ENCODE measurements around the gene USH2A.
"Not testable (repeated sequence)": the region's sequence is repeated elsewhere in the genome, so short reads cannot be mapped to it uniquely, and the experiment has no call there.

USH2A gene

DNA sequence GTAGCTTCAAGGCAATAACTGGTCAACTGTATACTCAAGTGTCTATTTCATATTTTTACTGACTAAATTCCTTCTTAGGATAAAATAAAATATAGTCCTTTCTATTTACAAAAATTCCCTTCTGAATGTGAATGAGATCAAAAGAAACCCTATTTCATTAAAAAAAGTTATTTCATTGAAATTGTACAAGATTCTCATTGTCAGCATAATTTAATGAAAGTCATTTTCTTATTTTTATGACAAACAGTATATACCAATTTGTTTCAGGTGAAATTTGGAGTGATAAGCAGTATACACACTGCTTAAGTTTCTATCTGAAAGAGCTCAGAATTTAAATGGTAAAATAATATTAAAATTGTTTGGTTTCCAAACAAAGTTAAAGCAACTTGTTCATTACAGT, 269.2 kb downstream of the USH2A start:
- in situ Hi-C loops (cut with MboI; ENCODE audit: low sequenced_read_pairs) = no loop called here
- Histone ChIP-seq H3K4me3 (no peak overlapping the region), H3K27me3 (ENCODE audit: low read depth) (no peaks in the 10 kb centered on the region), H3K4me1 (no peaks in the 10 kb centered on the region), H3K9me3 (no peaks in the 10 kb centered on the region), H3K36me3 (replicated peaks) (no peaks in the 10 kb centered on the region)
- no peak for DNase-seq (ENCODE audit: low spot score in 2 of 2)

DNA sequence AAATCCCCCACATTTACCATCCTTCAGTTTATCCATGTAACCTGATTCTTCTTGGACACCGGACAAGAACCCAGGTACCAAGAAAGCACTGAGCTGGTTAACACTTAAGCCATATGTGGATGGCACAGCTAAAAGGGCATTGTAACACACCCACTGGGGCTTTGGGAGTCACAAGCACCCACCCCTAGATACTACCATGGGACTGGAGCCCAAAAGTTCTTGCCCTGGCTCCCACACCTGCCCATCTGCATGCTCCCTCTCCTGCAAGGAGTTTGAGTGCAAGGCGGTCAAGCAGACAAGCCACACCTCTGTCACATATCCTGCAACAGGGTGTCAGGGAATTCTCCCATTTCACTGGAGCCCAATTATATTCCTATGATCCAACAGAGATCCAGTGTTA, 270.1 kb downstream of the USH2A start:
- in situ Hi-C loops (cut with MboI; ENCODE audit: low sequenced_read_pairs) = no loop called here
- H3K4me1 ChIP-seq = no peaks in the 10 kb centered on the region
- no peak overlapping the region for H3K4me3 ChIP-seq
- H3K36me3 ChIP-seq (replicated peaks) = no peaks in the 10 kb centered on the region
- no peak for DNase-seq (ENCODE audit: low spot score in 2 of 2)
- H3K27me3 ChIP-seq (ENCODE audit: low read depth) = no peaks in the 10 kb centered on the region
- no peaks in the 10 kb centered on the region for H3K9me3 ChIP-seq

DNA sequence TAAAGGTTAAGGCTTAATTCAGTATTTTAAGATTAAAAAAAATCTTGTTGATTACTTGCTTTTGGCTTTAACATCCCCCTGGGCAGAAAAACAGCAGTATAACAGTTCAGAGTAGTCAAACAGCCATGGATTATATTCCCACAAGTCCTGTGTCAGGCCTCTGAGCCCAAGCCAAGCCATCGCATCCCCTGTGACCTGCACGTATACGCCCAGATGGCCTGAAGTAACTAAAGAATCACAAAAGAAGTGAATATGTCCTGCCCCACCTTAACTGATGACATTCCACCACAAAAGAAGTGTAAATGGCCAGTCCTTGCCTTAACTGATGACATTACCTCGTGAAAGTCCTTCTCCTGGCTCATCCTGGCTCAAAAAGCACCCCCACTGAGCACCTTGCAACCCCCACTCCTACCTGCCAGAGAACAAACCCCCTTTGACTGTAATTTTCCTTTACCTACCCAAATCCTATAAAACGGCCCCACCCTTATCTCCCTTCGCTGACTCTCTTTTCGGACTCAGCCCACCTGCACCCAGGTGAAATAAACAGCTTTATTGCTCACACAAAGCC, 277.7 kb downstream of the USH2A start:
- in situ Hi-C loops (cut with MboI; ENCODE audit: low sequenced_read_pairs); H3K4me3 ChIP-seq; H3K27me3 ChIP-seq (ENCODE audit: low read depth); H3K9me3 ChIP-seq; DNase-seq (ENCODE audit: low spot score in 2 of 2); H3K36me3 ChIP-seq (replicated peaks): not testable (repeated sequence)
- peaks cover 30% of the 10 kb centered on the region for H3K4me1 ChIP-seq

DNA sequence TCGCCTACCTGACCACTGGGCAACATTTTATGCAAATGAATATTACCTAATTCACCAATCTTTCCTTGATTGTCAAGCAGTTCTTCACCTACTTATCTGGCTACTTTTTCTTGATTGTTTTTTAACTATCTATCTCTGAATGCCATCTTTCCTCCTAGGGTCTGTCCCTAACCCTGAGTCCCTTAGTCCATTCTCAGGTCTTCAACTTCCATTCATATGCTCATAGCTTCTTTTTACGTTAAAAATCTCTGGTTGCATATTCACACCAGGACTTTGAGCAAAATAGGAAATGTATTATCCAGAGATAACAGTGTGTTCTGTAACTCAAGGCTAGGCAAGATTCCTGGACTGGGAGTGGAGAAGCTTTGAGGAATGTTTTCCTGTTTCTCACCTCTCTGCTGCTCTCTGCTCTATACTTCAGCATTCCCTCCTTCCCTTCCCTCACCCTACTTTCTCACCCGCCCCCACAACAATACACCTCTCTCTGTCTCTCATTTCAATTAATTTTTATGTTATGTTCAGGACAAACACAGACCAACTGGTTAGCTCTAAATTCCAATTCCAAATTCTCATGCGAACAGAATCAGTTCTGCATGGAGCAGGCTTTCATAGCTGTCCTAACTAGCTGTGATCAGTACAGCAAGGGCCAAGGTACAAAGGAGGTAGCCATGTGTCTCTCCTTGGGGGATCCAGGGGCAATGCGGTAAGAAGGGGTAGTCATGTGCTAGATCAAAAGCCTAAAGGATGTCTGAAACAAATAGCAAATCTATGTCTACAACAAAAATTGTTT, 278.4 kb downstream of the USH2A start:
- DNase-seq (ENCODE audit: low spot score in 2 of 2) = no peak
- in situ Hi-C loops (cut with MboI; ENCODE audit: low sequenced_read_pairs) = no loop called here
- no peak overlapping the region for H3K4me3 ChIP-seq

DNA sequence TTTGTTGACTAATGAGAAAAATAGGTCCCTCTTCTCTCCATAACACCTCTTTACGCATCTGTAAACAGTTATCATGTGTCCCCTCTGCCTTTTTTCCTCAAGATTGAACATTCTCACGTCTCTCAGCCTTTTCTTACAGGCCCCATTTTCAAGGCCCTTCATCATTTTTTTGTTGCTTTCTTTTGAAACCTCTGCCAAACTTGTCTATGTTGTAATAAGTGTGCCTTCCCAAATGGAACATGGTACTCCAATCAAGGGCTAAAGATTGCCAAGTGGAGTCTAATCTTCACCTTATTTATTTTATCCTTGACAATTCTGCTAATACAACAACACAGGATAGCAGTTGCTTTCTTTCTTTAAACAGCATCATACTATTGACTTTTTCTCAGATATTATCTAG, 280.3 kb downstream of the USH2A start:
- Histone ChIP-seq H3K4me1 (peaks cover 32% of the 10 kb centered on the region), H3K9me3 (no peaks in the 10 kb centered on the region), H3K36me3 (replicated peaks) (no peaks in the 10 kb centered on the region), H3K4me3 (no peak overlapping the region), H3K27me3 (ENCODE audit: low read depth) (no peaks in the 10 kb centered on the region)
- no peak for DNase-seq (ENCODE audit: low spot score in 2 of 2)
- in situ Hi-C loops (cut with MboI; ENCODE audit: low sequenced_read_pairs) = no loop called here

More for the DNA sequence above, 278.4 kb downstream of the USH2A start:
- Histone ChIP-seq H3K4me1 (peaks cover 32% of the 10 kb centered on the region), H3K36me3 (replicated peaks) (no peaks in the 10 kb centered on the region), H3K27me3 (ENCODE audit: low read depth) (no peaks in the 10 kb centered on the region), H3K9me3 (no peaks in the 10 kb centered on the region)

DNA sequence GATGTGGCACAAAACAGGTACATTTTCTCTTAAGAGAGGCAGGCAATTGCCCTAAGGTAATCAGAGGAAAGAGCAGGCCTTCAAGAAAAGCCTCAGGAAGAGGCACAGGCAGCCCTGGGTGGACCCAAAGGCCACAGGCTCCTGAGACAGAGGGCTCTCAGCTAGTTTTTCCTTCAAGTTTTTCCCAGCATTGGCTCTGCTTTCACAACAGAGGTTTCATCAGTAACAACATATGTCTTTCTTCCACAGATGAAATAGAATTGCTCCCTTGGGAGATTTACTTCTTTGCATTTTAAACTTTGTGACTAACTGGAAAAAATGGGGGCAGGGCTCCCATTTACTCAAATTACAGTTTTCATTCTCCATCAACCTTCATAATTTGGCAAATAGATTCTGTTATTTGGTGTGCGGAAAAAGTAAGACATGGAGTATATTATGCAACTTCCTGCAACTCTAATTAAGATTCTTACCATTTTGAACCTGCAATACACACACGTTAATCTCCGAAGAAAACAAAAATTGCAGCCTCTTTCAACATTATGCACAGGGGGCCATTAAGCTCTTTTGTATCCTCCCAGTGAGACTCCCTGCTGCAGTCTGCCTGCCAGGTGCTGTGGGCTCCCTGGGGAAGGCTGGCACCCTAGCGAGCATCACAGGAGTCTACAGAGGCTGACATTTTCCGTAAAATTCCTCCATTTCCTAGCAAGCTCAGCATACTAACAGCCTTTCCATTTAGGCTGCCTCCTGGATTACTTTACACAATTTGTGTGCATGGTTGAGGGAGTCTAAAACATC, 282.3 kb downstream of the USH2A start:
- in situ Hi-C loops (cut with MboI; ENCODE audit: low sequenced_read_pairs) = no loop called here
- Histone ChIP-seq H3K27me3 (ENCODE audit: low read depth) (no peaks in the 10 kb centered on the region), H3K4me1 (peaks cover 35% of the 10 kb centered on the region), H3K9me3 (no peaks in the 10 kb centered on the region), H3K4me3 (no peak overlapping the region), H3K36me3 (replicated peaks) (no peaks in the 10 kb centered on the region)
- peak; percentile 39 to 57 for DNase-seq (ENCODE audit: low spot score in 2 of 2)

DNA sequence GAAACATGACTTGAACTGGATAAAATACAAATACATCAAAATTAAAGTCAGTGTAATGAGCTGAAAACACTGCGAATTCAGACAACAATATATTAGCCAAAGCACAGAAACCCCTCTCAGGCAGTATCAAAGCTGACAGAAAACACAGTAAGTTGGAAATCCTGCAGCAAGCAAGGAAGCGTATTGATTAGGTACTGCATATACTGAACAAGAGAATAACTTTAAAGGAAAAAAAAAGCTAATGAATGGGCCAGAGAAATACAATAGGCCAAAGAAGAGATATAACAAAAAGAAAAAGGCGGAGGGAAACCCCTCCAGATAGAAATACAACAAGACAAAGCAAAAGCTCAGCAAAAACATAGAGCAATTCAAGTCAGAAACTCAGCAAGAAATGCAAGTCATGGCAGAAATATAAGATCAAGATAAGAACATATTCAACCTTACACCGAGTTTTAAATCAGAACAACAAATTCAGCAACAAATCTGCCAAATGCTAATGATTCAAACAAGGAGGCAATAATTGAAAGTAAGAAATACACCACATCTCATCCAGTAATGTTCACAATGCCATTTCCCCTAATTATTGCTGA, 299.0 kb downstream of the USH2A start:
- Histone ChIP-seq H3K27me3 (ENCODE audit: low read depth) (no peaks in the 10 kb centered on the region), H3K4me3 (no peak overlapping the region), H3K9me3 (no peaks in the 10 kb centered on the region), H3K36me3 (replicated peaks) (no peaks in the 10 kb centered on the region), H3K4me1 (no peaks in the 10 kb centered on the region; the same call in 1 of the 2 replicates)
- in situ Hi-C loops (cut with MboI; ENCODE audit: low sequenced_read_pairs) = no loop called here
- DNase-seq (ENCODE audit: low spot score in 2 of 2) = no peak

DNA sequence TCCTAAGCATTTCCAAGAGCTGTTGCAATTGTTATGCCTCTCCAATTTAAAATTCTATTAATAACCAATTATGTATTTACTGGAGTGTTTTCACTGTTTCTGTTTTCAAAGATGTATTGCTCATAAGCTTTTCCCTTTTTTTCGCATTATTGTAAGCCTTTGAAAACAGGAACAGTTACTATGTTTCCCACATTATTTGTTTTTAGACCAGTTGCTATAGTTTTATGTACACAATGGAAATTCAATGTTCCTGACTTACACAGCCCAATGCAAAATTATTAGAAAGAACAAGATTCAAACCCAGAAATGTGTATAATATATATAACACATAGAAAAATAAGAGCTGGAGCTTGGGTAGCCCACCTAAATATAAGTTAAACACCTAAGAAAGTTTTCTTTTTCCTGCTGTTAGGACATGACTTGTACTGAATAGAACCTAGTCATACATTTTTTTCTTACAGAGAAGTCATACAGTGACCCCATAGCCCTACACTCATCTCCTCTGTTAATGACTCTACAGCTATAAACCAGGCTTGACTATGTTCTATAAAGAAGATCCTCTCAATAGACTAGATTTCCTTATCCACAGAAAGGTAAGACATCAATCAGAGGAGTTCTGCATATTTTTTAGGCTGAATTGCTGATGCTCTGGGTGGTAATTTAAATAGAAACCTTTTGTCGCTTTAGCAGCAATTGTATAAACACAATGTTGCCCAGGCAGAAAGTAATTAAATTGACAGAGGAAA, 299.6 kb downstream of the USH2A start:
- no peaks in the 10 kb centered on the region for H3K36me3 ChIP-seq (replicated peaks)
- no peaks in the 10 kb centered on the region for H3K27me3 ChIP-seq (ENCODE audit: low read depth)
- no peaks in the 10 kb centered on the region for H3K9me3 ChIP-seq
- no peaks in the 10 kb centered on the region; the same call in 1 of the 2 replicates for H3K4me1 ChIP-seq
- H3K4me3 ChIP-seq = no peak overlapping the region
- DNase-seq (ENCODE audit: low spot score in 2 of 2) = no peak
- in situ Hi-C loops (cut with MboI; ENCODE audit: low sequenced_read_pairs) = no loop called here

DNA sequence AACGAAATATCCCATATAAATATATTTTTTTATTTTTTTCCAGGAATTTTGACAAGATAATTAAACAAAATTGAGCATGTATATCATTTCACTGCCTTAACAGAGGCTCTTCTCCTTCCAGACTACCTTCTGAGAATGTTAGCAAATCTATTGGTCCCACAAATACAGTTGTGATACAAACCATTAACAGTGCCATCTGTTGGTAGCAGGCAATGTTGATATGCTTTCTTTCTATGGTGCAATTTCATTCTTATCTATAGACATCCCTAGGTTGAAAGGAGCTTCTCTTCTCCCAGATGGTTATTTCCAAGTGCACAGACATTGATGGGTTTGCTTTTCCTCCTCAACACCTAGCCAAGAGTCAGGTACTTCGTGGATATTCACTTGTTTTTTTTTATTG, 303.6 kb downstream of the USH2A start:
- Histone ChIP-seq H3K4me3 (no peak overlapping the region), H3K27me3 (ENCODE audit: low read depth) (no peaks in the 10 kb centered on the region), H3K9me3 (no peaks in the 10 kb centered on the region), H3K4me1 (peaks cover 2% of the 10 kb centered on the region), H3K36me3 (replicated peaks) (no peaks in the 10 kb centered on the region)
- DNase-seq (ENCODE audit: low spot score in 2 of 2) = no peak
- in situ Hi-C loops (cut with MboI; ENCODE audit: low sequenced_read_pairs) = no loop called here

DNA sequence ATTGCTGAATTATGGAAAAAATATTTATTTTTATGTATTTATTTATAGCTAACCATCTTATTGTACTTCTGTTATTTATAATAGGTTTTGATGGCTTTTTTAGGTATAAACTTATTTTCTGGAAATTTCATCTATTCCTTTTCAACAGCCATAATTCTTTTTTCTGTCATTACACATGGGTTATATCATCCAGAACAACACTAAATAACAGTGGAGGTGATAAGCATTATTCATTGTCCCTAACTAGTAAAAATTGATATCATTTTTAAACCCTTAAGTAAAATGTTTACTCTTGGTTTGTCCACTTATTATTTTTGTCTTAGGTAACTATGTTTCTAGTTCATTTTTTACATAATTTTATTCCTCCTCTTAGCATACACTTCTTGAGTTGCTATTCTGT, 309.1 kb downstream of the USH2A start:
- H3K27me3 ChIP-seq (ENCODE audit: low read depth) = no peaks in the 10 kb centered on the region
- H3K9me3 ChIP-seq = no peaks in the 10 kb centered on the region
- no peak overlapping the region for H3K4me3 ChIP-seq
- H3K36me3 ChIP-seq (replicated peaks) = no peaks in the 10 kb centered on the region
- DNase-seq (ENCODE audit: low spot score in 2 of 2) = no peak
- peaks cover 6% of the 10 kb centered on the region; the same call in 1 of the 2 replicates for H3K4me1 ChIP-seq
- in situ Hi-C loops (cut with MboI; ENCODE audit: low sequenced_read_pairs) = no loop called here

DNA sequence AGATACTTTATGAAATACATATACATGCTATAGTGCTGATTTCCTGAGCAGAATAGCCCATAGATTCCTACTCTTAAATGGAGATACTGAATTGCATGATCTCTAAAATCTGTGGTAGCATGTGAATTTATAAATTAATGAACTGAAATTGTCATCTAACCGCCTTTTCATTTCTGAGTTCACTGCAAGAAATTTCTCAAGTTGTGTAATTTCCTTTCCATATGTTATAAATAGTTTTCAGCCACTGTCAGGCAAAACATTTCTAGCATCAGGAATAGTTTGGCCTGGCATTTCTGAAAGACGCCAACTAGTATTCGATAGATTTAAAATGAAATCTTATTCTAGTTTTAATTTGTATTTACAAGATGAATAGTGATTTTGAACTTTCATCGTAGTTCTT, 310.1 kb downstream of the USH2A start:
- DNase-seq (ENCODE audit: low spot score in 2 of 2) = no peak
- peaks cover 6% of the 10 kb centered on the region; the same call in 1 of the 2 replicates for H3K4me1 ChIP-seq
- no peaks in the 10 kb centered on the region for H3K27me3 ChIP-seq (ENCODE audit: low read depth)
- no peaks in the 10 kb centered on the region for H3K36me3 ChIP-seq (replicated peaks)
- H3K9me3 ChIP-seq = no peaks in the 10 kb centered on the region
- in situ Hi-C loops (cut with MboI; ENCODE audit: low sequenced_read_pairs) = no loop called here
- no peak overlapping the region for H3K4me3 ChIP-seq

DNA sequence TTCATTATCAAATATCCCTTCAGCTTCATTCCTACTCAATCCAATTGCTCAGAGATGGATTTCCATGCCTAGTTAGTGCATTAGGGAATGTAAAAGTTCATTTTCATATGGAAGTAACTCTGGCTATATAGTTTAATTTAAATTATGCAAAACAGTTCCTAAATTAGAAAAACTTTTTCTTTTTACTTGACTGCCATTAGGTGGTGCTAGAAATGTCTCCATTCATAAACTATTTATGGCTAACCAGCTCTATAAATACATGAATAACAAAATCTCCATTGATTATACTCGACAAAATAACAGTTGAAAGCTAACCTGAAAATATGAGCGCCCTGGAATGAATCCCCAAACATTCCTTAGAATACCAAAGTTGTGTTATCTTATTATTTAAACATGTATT, 311.4 kb downstream of the USH2A start:
- peaks cover 4% of the 10 kb centered on the region; the same call in 1 of the 2 replicates for H3K4me1 ChIP-seq
- DNase-seq (ENCODE audit: low spot score in 2 of 2) = peak in 1 of 2 experiments; percentile 43

DNA sequence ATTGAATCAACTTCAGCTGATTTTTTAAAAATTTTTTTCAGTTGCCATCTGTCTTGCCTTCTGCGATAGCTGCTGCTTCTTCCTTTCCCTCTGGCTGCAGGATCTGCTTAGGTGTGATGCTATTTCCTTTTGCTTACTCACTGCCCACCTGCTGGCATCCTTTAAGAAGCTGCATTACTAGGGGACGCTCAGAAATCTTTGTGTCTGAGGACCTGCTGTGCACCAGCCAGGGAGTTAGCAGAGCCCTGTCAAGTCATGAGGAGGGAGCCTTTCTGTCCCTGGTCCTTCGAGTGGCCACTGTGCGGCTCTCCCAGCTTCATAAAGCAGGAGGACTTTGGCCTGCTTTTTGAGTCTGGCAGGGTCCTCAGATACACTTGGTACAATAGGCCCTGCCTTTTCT, 327.8 kb downstream of the USH2A start:
- H3K4me1 ChIP-seq = no peaks in the 10 kb centered on the region
- H3K4me3 ChIP-seq = no peak overlapping the region
- H3K36me3 ChIP-seq (replicated peaks) = no peaks in the 10 kb centered on the region
- DNase-seq (ENCODE audit: low spot score in 2 of 2) = no peak
- H3K27me3 ChIP-seq (ENCODE audit: low read depth) = no peaks in the 10 kb centered on the region
- no peaks in the 10 kb centered on the region for H3K9me3 ChIP-seq
- in situ Hi-C loops (cut with MboI; ENCODE audit: low sequenced_read_pairs) = no loop called here

More for the DNA sequence above, 311.4 kb downstream of the USH2A start:
- Histone ChIP-seq H3K27me3 (ENCODE audit: low read depth) (no peaks in the 10 kb centered on the region), H3K4me3 (no peak overlapping the region), H3K9me3 (no peaks in the 10 kb centered on the region), H3K36me3 (replicated peaks) (no peaks in the 10 kb centered on the region)
- in situ Hi-C loops (cut with MboI; ENCODE audit: low sequenced_read_pairs) = no loop called here

Data from HAP-1 (cell line).